Measurements from ENCODE around the gene KRTAP19-3. TPM values are rescaled to one million over a fixed set of nuclear protein-coding genes. Genes with fewer than 3 reads are reported as not detected.
"Not testable (repeated sequence)": the region's sequence is repeated elsewhere in the genome, so short reads cannot be mapped to it uniquely, and the experiment has no call there.

KRTAP19-3 gene
- polyA plus RNA-seq (2013, experiment 1 of 2) = not detected
- polyA plus RNA-seq (2013, experiment 2 of 2) = not detected

GRCh38 chr21:30491963-30492428 lies at the start of gene KRTAP19-3:
Gene KRTAP19-3, minus strand, starts transcription at chr21:30492013. Its CDS starts 56 bp downstream, at chr21:30491957.
- H2AK5ac ChIP-seq (ENCODE audit: low read length, severe bottlenecking) = no peak within 1 kb of the TSS
- no peak within 1 kb of the TSS for H2BK120ac ChIP-seq (ENCODE audit: low read depth, low read length)
- H3K18ac ChIP-seq (ENCODE audit: low read depth in 1 of 2, low read length in 2 of 2) = no peak within 1 kb of the TSS
- H3K27me3 ChIP-seq (ENCODE audit: control insufficient read depth in 1 of 2, insufficient read depth in 1 of 2, low read length in 2 of 2) = no peaks in the 10 kb centered on the region
- WGBS = no CpG with 5 or more reads among the region's 2 CpGs
- no peak within 1 kb of the TSS for H3K4me3 ChIP-seq (ENCODE audit: insufficient read depth in 1 of 2, low read depth in 1 of 2, low read length in 2 of 2)
- no peak for DNase-seq
- H2AFZ ChIP-seq (ENCODE audit: low read depth, low read length) = no peak within 1 kb of the TSS
- no peak within 1 kb of the TSS for H3K9ac ChIP-seq (ENCODE audit: low read length)
- H2BK12ac ChIP-seq (ENCODE audit: low read length in 2 of 2) = no peak within 1 kb of the TSS
- no peak within 1 kb of the TSS for H4K91ac ChIP-seq (ENCODE audit: low read length)
- H3K4me2 ChIP-seq (ENCODE audit: low read length, poor library complexity, severe bottlenecking) = no peak within 1 kb of the TSS
- H2BK5ac ChIP-seq (ENCODE audit: low read depth, low read length, poor library complexity, severe bottlenecking) = no peak within 1 kb of the TSS
- no peaks in the 10 kb centered on the region for H3K4me1 ChIP-seq (ENCODE audit: control insufficient read depth, insufficient read depth, low read depth, low read length)
- H3K14ac ChIP-seq (ENCODE audit: low read length in 2 of 2) = no peak within 1 kb of the TSS
- H3K36me3 ChIP-seq (ENCODE audit: control insufficient read depth in 1 of 2, insufficient read depth in 2 of 2, low read depth in 1 of 2, low read length in 2 of 2) = no peaks in the 10 kb centered on the region
- H3K9me3 ChIP-seq (ENCODE audit: control insufficient read depth, low read length) = peaks cover 4% of the 10 kb centered on the region
- no peak within 1 kb of the TSS for H2BK15ac ChIP-seq (ENCODE audit: low read depth, poor library complexity, severe bottlenecking)
- no peak within 1 kb of the TSS for H3K27ac ChIP-seq (ENCODE audit: low read length, poor library complexity, severe bottlenecking)
- H4K8ac ChIP-seq (ENCODE audit: low read length) = no peak within 1 kb of the TSS
- no peak within 1 kb of the TSS for H3K23ac ChIP-seq (ENCODE audit: low read length in 2 of 2)
- H3K79me1 ChIP-seq (replicated peaks; ENCODE audit: low read length, poor library complexity, severe bottlenecking) = no peaks in the 10 kb centered on the region
- no peak within 1 kb of the TSS for H3K4ac ChIP-seq (ENCODE audit: low read depth in 1 of 2, low read length in 2 of 2)

- WGBS = 100% methylated on average over 1 of the region's 1 CpG
Observed at GRCh38 chr21:30518876-30519275, 27.1 kb upstream of the KRTAP19-3 start.

GRCh38 chr21:30515681-30516080 lies 23.9 kb upstream of the KRTAP19-3 start:
- Histone ChIP-seq H3K23ac (ENCODE audit: low read length in 2 of 2) (no peak overlapping the region), H3K4me1 (ENCODE audit: control insufficient read depth, insufficient read depth, low read depth, low read length) (no peaks in the 10 kb centered on the region), H4K8ac (ENCODE audit: low read length) (no peak overlapping the region), H4K91ac (ENCODE audit: low read length) (no peak overlapping the region), H2AK5ac (ENCODE audit: low read length, severe bottlenecking) (no peak overlapping the region), H3K4me3 (ENCODE audit: insufficient read depth in 1 of 2, low read depth in 1 of 2, low read length in 2 of 2) (no peak overlapping the region), H3K4me2 (ENCODE audit: low read length, poor library complexity, severe bottlenecking) (no peak overlapping the region), H3K27ac (ENCODE audit: low read length, poor library complexity, severe bottlenecking) (no peak overlapping the region), H2AFZ (ENCODE audit: low read depth, low read length) (no peak overlapping the region), H3K79me1 (replicated peaks; ENCODE audit: low read length, poor library complexity, severe bottlenecking) (no peaks in the 10 kb centered on the region), H3K27me3 (ENCODE audit: control insufficient read depth in 1 of 2, insufficient read depth in 1 of 2, low read length in 2 of 2) (no peaks in the 10 kb centered on the region), H3K14ac (ENCODE audit: low read length in 2 of 2) (no peak overlapping the region), H3K36me3 (ENCODE audit: control insufficient read depth in 1 of 2, insufficient read depth in 2 of 2, low read depth in 1 of 2, low read length in 2 of 2) (no peaks in the 10 kb centered on the region), H3K4ac (ENCODE audit: low read depth in 1 of 2, low read length in 2 of 2) (no peak overlapping the region), H2BK120ac (ENCODE audit: low read depth, low read length) (no peak overlapping the region), H3K9ac (ENCODE audit: low read length) (no peak overlapping the region), H2BK12ac (ENCODE audit: low read length in 2 of 2) (no peak overlapping the region), H3K18ac (ENCODE audit: low read depth in 1 of 2, low read length in 2 of 2) (no peak overlapping the region), H2BK15ac (ENCODE audit: low read depth, poor library complexity, severe bottlenecking) (no peak overlapping the region), H2BK5ac (ENCODE audit: low read depth, low read length, poor library complexity, severe bottlenecking) (no peak overlapping the region), H3K9me3 (ENCODE audit: control insufficient read depth, low read length) (no peaks in the 10 kb centered on the region)
- 57% methylated on average over 1 of the region's 1 CpG for WGBS
- DNase-seq = no peak

More at GRCh38 chr21:30518876-30519275, 27.1 kb upstream of the KRTAP19-3 start:
- H2BK5ac ChIP-seq (ENCODE audit: low read depth, low read length, poor library complexity, severe bottlenecking) = no peak overlapping the region
- no peak overlapping the region for H2BK15ac ChIP-seq (ENCODE audit: low read depth, poor library complexity, severe bottlenecking)
- H3K4me1 ChIP-seq (ENCODE audit: control insufficient read depth, insufficient read depth, low read depth, low read length) = no peaks in the 10 kb centered on the region
- no peak overlapping the region for H2BK120ac ChIP-seq (ENCODE audit: low read depth, low read length)
- DNase-seq = no peak
- H3K9me3 ChIP-seq (ENCODE audit: control insufficient read depth, low read length) = peaks cover 5% of the 10 kb centered on the region
- no peaks in the 10 kb centered on the region for H3K36me3 ChIP-seq (ENCODE audit: control insufficient read depth in 1 of 2, insufficient read depth in 2 of 2, low read depth in 1 of 2, low read length in 2 of 2)
- no peak overlapping the region for H4K91ac ChIP-seq (ENCODE audit: low read length)
- no peak overlapping the region for H3K18ac ChIP-seq (ENCODE audit: low read depth in 1 of 2, low read length in 2 of 2)
- no peaks in the 10 kb centered on the region for H3K79me1 ChIP-seq (replicated peaks; ENCODE audit: low read length, poor library complexity, severe bottlenecking)
- H3K27me3 ChIP-seq (ENCODE audit: control insufficient read depth in 1 of 2, insufficient read depth in 1 of 2, low read length in 2 of 2) = no peaks in the 10 kb centered on the region
- no peak overlapping the region for H3K23ac ChIP-seq (ENCODE audit: low read length in 2 of 2)
- no peak overlapping the region for H3K4ac ChIP-seq (ENCODE audit: low read depth in 1 of 2, low read length in 2 of 2)
- H3K14ac ChIP-seq (ENCODE audit: low read length in 2 of 2) = no peak overlapping the region
- no peak overlapping the region for H4K8ac ChIP-seq (ENCODE audit: low read length)
- no peak overlapping the region for H3K9ac ChIP-seq (ENCODE audit: low read length)
- H3K27ac ChIP-seq (ENCODE audit: low read length, poor library complexity, severe bottlenecking) = no peak overlapping the region
- H3K4me2 ChIP-seq (ENCODE audit: low read length, poor library complexity, severe bottlenecking) = no peak overlapping the region
- no peak overlapping the region for H2AFZ ChIP-seq (ENCODE audit: low read depth, low read length)
- H2AK5ac ChIP-seq (ENCODE audit: low read length, severe bottlenecking) = no peak overlapping the region
- H2BK12ac ChIP-seq (ENCODE audit: low read length in 2 of 2) = no peak overlapping the region
- no peak overlapping the region for H3K4me3 ChIP-seq (ENCODE audit: insufficient read depth in 1 of 2, low read depth in 1 of 2, low read length in 2 of 2)

GRCh38 chr21:30505621-30506205 lies 13.9 kb upstream of the KRTAP19-3 start:
- H2BK5ac ChIP-seq (ENCODE audit: low read depth, low read length, poor library complexity, severe bottlenecking); H3K4me3 ChIP-seq (ENCODE audit: insufficient read depth in 1 of 2, low read depth in 1 of 2, low read length in 2 of 2); H3K9me3 ChIP-seq (ENCODE audit: control insufficient read depth, low read length); H2BK120ac ChIP-seq (ENCODE audit: low read depth, low read length); DNase-seq; H4K91ac ChIP-seq (ENCODE audit: low read length); H2BK15ac ChIP-seq (ENCODE audit: low read depth, poor library complexity, severe bottlenecking); H3K18ac ChIP-seq (ENCODE audit: low read depth in 1 of 2, low read length in 2 of 2); H3K9ac ChIP-seq (ENCODE audit: low read length); H3K27me3 ChIP-seq (ENCODE audit: control insufficient read depth in 1 of 2, insufficient read depth in 1 of 2, low read length in 2 of 2); H3K27ac ChIP-seq (ENCODE audit: low read length, poor library complexity, severe bottlenecking); H3K23ac ChIP-seq (ENCODE audit: low read length in 2 of 2); H2AK5ac ChIP-seq (ENCODE audit: low read length, severe bottlenecking); H3K79me1 ChIP-seq (replicated peaks; ENCODE audit: low read length, poor library complexity, severe bottlenecking); H4K8ac ChIP-seq (ENCODE audit: low read length); H2BK12ac ChIP-seq (ENCODE audit: low read length in 2 of 2); H3K4me1 ChIP-seq (ENCODE audit: control insufficient read depth, insufficient read depth, low read depth, low read length); H3K4me2 ChIP-seq (ENCODE audit: low read length, poor library complexity, severe bottlenecking); H3K36me3 ChIP-seq (ENCODE audit: control insufficient read depth in 1 of 2, insufficient read depth in 2 of 2, low read depth in 1 of 2, low read length in 2 of 2); H3K14ac ChIP-seq (ENCODE audit: low read length in 2 of 2); H2AFZ ChIP-seq (ENCODE audit: low read depth, low read length); H3K4ac ChIP-seq (ENCODE audit: low read depth in 1 of 2, low read length in 2 of 2): not testable (repeated sequence)
- 18% methylated on average over 4 of the region's 4 CpGs for WGBS
